ENCODE results near the gene IGLL5.
A peak's percentile ranks its signal among the peaks of the same experiment; 100 is the strongest.

IGLL5 gene

DNA sequence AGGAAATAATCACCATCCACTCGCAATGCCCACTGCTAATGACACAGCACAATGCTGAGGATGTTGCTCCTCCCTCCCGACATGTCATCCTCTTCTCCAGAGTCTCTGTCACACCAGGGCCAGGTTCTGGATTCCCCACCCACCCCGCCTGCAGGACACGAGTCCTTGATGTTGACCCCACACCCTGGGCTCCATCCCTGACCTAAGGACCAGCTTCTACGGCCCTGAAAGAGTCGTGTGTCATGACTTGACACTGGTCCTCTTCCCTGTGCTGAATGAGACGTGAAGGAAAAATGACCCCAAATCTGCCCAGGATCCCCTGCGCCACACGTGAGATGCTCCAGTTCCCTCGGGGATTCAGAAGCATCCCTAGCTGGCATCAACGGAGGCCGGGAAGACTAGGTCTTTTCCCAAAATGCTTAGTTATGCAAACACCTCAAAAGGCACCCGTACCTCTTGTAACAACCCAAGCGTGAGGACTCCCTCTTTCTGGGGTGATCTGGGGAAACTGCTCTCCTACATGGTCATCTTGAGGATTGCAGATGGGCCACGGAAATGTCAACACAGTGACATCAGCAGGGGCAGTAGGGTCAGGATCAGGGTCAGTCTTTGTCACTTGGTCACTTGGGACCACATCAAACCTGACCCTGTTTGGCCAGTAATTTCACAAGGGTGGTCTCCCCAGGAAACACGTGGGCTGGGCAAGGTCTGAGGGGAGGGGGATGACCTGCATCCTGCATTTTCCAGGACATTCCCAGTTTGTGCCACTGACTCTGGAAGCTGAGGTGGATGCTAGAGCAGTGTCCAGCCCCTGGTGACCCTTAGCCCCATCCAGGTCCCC, 42.0 kb downstream of the IGLL5 start:
- peak in 1 of 2 donors; percentile 19 for DNase-seq

DNA sequence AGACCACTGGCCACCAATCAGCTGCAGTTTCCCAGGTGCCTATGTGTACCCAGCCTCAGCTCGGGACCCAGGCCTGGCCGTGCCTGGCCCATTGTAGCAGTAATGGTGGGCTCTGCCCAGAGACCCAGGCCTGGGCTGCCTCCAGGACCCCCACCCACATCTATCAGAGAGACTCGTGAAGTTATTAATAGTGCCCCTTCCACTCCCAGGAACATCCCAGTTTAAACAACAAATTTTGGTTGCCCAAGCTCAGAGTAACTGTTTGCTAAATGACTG, 42.5 kb downstream of the IGLL5 start:
- DNase-seq, result no peak

DNA sequence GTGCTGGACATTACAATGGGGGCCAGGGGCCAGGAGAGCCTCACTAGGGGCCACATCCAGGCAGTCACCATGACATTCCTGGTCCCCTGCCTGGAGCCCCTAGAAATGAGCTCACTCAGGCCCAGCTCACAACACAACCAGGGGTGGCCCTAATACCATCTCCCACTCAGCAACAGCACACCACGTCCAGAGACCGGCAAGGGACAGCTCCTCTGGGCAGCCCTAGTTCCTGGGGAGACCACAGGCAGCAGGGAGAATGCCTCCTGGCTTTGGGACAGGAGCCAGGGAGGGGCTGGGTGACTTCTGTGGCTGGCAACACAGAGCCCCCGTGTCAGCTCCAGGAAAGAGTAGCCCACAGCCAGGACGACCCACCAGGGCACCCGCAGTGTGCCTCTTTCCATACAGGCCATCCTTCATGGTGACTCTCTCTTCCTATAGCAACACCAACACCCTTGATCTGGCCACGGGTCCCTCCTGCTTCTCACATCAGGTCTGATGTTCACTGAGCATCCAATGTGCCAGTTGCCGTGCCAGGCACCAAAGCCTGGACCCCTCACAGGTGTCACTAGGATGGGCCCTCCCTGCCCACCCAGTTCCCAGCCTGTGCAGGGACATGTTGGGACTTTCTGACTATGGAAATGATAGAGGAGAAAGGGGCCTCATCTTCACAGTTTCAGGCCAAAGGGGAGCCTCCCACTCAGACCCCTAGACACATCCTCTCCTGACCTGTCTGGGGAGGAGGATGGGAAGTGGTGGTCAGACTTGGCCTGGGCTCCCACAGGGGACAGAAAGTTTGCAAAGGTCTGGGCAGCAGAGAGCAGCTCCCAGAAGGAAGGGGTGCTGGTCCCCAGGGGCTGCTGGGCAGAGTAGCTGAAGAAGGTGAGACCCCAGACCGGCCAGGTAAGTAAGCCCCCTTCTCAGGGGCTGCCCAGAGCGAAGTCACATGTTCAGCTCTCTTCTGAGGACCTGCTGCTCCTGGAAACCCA, 43.2 kb downstream of the IGLL5 start:
- no peak for DNase-seq

DNA sequence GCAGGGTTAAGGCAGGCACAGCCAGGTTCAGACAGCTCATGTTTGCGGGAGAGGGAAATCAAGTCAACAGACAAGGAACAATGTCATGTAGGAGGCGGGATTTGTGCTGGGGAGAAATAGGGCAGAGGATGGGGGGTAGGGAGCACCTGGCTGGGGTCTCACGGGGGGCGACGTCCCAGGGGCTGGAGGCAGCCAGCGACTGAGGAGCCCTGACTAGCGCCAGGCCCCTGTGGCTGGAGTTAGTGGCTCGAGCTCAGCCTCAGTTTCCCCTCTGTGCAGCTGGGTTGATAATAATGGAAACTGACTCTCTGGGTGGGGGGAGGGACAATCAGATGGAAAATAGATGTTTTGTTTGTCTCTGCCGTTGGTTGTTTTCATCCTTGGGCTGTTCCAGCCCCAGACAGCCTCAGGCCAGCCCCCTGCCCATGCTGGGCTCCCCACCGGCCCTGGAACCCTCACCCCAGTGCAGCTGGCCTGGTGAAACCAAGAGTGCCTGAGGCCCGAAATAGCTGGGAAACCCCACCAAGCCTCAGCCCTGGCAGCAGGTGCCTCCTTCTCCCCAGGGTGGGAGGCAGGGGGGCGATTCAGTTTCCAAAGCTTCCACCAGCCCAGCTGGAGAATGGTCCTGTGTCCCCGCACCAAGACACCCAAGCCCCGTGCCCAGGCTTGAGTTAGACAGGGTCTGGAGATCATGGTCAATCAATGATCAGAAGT, 44.1 kb downstream of the IGLL5 start:
- peak in 1 of 2 donors; percentile 17 for DNase-seq

DNA sequence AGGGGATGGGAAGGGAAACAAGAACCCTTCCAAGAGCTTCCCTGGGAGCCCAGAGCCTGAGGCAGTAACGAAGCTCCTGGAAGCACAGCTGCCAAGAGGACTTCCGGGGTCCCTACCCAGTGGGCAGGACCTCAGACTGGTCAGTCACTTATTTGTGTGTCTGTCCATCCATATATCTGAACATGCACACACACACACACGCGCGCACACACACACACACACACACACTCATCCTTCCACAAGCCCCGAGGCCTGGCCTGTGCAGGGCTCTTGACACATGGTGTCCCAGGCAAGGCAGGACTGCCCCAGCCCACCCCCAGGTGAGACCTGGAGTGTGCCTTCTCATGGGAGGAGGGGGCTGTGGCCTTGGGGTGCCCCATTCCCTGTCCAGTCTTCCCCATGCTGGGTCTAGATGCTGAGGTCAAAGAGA, 44.9 kb downstream of the IGLL5 start:
- DNase-seq, result no peak

DNA sequence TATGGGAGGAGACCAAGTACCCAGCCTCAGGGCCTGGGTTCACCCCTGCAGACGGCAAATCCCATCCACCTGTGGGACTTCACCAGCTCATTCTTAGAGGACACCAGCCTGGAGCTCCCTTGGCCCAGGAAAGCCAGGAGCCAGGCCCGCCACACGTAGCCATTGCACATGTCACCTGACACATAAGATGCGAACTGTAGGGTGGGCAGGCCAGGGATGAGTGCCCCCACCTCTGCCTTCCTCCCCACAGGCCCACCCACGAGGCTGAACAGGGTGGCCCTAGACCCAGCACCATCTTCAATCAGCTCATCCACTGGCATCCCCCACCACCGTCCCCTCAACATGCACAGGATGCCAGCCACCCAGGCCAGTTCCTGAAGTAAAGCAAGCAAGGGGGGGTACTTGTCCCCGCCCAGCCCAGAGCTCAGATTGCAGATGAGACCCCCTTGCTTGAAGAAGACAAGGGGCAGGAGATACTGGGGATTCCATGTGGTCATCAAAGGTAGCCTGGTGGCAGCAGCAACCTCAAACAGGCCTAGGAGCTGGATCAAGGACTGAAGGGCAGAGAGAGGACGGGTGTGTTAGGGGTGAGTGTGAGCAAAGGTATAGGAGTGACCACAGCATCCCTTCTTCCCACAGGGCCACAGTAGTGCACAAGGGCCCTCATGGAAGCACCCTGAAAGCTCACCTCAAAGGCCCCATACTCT, 45.6 kb downstream of the IGLL5 start:
- no peak for DNase-seq

DNA sequence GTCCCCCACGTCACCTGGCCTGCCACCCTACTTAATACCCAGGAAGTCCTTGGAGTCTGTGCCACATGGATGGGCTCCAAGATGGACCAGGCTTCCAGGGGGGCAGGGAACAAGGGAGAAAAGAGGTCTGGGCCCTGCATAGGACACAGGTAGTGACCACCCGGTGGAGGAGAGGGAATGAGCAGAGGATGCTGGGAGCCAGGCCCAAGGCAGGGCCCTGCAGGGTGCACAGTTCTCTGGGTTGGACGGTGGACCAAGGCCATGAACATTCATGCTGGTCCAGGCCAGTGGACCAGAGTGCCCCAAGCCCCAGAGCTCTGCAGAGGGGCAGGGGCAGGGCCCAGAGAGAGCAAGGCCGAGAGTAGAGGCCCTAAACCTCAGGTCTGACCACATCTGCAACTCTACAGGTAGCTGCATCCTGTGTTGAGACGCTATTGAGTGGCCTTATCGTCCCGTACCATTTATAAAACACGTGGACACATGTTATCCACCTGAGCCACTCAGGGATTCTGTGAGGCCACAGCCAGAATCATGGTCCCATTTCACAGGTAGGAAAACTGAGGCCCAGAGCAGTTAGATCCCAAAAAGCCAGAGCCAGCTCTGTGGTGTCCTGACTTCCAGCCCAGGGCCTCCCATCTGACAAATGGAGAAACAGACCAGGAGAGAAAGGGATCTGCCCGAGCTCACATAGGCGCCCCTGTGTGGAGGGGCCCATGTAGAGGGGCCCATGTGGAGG, 46.4 kb downstream of the IGLL5 start:
- no peak for DNase-seq

DNA sequence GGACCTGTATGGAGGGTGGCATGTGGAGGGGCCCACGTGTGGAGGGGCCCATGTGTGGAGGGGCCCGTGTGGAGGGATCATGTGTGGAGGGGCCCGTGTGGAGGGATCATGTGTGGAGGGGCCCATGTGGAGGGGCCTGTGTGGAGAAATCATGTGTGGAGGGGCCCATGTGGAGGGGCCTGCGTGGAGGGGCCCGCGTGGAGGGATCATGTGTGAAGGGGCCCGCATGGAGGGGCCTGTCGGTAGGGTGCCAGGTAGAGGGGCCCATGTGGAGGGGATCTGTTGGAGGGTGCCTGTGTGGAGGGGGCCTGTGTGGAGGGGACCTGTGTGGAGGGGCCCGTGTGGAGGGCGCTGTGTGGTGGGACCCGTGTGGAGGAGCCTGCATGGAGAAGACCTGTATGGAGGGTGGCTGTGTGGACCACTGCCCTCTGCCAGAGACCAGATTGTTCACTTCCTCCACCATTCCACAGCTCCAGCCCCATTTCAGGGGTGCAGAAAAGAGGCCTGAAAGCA, 47.0 kb downstream of the IGLL5 start:
- DNase-seq, result no peak

DNA sequence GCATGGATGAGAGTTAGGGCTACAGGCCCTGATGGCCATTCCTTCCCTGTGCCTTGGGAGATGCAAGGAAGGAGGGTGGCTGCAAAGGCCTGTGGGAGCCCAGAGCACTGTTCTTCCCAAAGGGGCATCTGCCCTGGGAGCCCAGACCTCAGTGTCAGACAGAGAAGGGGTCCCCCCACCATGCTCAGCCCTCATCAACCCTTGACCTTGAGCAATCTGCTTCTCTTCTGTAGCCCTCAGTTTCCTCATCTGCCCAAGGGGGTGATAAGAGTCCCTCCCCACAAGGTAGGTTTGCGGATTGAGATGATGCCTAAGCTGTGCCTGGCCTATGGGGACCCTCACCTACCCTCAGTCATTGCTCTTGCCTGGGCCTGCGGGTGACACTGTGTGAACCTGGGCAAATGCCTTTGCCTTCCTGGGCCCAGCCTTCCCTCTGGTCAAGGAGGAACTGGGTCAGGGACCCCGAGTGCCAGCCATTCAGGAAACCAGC, 47.5 kb downstream of the IGLL5 start:
- no peak for DNase-seq

DNA sequence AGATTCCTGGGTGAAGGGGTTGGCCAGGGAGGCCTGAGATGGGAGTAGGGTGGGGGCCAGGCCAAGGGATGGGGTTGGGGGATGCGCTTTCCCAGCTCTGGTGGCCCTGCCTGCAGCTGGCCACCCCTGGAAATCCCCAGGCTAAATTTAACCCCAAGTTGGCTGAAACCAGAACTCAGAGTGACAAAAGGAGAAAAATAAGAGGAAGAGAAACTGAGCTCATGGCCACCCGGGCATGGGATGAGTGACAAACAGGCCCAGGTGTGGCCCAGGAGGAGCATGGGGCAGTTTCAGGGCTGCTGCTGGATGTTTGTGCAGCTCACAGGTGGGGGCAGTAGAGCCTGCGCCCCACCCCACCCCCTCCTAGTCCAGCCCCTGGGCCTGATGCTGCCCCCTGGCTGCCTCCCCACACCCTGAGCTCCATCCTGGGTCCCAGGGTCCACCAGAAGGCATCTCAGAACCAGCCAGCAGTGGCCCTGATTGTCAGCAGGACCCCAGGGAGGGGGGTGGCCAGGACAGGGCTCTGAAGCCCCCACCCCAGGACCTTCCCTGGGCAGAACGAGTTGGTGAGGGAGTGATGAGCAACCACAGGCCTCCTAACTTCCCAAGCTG, 48.0 kb downstream of the IGLL5 start:
- DNase-seq, result peak; percentile 13 to 86

DNA sequence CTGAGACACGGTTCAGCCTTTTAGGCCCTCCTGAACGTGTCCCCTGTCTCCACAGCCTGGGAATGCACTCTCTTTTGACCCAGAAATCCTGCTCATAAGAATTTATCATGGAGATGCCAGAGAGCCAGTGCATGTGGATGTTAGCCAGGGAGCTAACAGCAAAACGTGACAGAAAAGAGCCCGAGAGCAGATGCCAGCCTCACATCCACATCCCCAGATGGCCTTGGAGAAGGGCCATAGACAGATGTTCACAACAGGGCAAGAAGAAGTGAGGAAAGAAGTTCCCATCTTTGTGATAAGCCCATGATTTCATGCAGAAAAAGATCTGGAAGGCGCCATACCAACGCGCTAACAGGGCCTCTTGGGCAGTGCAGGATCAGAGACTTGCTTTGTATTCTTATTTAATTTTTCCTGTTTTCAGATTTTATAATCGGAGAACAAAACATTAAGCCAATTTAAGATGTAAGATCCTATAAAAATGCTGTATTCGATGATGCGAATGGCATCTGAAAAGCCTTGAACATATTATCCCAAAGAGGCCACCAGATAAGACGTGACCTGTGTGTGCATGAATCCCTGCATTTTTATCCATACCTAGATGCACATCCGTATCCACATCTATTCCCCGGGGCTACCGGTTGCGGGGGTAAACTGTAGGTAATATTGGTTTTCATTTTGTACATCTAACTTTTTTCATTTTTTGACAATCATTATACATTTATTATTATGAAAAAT, 48.7 kb downstream of the IGLL5 start:
- DNase-seq, result no peak

DNA sequence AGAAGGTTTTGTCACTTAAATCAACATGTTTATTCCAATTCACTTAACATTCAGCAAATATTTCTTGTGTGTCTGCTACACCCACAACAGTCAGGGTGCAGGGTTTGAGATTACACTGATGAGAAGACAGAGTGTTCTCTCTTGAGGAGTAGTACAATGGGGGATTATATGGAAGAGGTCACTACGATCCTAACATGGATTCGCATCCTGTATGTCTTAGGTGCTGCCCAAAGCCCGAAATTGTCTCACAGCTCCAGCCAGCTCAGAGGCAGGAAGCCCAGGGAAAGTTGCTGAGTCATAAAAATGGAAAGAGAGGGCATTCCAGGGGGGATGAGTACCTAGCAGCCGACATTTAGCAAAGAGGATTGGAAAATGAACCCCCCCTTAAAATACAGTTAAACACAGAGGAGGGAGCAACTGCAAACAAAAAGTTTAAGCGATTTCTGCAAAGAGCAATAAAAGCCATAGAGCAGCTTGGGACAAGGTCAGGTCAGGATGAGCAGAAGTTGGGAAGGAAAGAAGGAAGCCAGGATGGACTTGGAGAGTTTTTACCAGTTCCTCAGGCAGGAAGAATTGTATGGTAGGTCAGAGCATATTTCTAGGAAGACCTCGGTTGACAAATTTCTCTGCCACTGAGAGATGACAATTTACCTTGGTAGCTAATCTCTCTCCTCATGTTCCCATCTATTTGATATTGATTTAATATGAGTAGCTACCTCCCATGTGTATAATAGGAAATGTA, 49.5 kb downstream of the IGLL5 start:
- no peak for DNase-seq

DNA sequence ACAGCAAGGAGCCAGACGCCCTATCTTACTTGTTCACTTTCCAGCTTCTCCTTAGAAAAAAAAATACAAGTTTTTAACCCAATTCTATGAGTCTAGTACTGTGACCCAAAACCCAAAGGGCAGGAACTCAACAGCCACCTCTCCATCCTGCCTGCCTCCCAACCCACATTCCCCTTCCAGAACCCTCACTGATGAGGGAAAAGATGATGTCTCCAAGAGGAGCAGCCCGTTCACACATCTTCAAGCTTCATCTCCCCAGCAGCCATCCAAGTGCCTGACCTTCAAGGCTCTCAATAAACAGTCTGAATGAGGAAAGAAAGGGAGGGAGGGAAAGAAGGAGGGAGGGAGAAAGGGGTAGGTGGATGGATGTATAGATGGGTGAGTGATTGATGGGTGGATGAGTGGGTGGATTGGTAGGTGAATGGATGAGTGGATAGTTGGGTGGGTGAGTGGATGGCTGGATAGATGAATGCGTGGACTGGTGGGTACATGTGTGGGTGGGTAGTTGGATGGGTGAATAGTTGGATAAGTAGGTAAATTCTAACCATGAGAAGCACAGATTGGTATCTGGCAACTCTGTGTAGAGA, 50.4 kb downstream of the IGLL5 start:
- DNase-seq, result no peak

DNA sequence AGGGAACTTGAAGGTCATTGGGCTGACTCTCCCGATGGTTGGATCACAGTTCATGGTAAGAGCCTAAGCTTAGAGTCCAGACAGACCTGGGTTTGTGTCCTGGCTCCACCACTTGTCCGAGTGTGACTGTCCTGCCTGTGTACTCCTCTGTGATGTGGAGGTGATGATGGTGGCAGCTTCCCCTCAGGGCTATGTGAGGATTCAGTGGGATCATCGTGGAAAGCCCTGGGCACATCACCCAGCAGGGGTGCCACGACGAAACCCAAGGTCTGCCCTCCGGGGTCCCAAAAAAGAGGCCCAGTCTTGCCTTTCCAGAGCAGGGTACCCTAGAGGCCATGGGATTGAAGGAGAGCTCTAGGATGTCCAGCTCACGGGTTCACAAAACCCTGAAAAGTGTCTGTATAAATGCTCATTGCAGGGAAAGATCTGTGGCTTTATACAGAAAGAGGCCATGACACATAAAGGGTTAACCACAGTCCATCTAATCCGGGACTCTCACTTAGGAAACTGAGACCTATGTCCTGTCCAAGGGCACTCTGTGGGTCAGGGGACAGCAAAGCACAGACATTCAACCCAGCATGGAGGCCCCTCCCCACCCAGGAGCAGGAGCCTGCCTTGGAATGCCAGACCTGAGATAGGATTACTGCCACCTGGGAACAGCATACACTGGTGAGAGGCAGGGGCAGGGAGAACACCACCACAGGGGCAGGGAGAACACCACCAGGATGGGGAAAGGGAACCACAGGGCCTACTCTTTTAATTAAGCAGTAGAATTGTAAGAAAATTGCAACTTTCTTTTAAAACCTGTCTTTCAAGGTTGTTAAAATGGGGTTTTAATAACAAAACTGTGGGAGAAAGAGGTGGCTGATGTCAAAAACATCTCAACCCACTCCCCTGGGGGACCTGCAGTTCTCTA, 51.3 kb downstream of the IGLL5 start:
- DNase-seq, result no peak

DNA sequence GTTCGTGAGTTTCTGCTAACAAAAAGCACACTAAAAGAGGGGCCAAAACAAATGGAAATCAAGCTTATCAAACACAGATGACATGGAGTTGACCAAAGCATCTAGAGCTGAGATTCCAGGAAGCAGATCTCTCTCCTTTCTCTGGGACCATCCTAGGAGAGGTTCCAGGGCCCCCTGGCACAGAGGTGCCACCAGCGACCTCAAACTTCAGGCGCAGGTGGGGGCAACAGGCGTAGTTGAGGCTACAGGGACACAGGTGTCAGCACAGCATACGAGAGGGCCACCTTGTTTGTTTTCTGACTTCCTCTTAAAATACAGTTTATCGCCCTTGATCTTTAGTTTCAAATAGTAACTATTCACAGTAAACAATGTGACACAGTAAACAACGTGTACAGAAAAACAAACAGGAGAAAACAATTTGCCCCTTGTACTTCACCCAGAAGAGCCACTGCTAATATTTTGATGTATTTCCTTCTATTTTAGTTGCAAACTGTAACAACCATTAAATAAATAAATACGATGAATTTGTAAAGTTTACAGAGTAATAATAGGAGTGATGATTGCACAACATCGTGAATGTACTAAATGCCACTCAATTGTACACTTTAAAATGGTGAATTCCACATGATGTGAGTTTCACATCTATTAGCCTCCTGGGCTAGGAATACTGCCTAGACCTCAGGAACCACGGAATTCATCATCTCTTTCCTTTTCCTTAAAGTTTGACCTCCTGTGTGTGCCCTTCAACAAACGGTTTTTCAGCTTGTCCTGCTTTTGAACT, 52.2 kb downstream of the IGLL5 start:
- DNase-seq, result no peak

DNA sequence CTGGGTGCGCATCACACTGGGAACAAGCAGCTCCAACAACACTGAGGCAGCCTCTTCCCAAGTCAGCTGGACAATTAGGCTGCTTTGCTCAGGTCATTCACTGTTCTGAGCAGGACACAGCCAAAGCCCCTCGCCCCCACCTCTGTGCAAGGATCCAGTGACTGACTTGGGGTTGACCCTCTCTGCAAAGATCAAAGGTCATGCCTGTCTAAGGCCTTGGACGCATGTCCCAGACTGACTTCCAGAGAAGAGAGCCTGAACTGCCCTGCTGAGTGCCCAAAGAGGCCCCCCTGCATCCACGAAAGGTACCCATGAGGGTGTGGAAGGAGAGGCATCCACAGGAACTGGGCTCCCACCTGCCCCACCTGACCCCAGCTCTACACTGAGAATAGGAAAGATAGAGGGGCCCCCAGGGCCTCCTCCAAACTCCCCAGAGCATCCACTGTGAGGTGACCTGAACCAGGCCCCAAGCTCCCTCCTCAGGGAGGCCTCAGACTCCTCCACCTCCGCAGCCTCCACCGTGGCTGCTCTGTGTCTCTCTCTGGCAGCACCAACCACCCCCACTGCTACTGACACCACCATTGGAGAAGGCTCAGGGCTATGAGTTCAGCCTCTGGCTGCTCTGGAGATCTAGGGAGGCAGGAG, 53.5 kb downstream of the IGLL5 start:
- DNase-seq, result no peak

Data from CD4-positive, alpha-beta T cell treated with Interferon alpha-2 for 1 hour (primary cell).